Panc1 (cell line): ENCODE data around the gene RASSF6.

Experiments used
- POLR2AphosphoS5 ChIP-seq: IDR thresholded peaks from 2 replicates; pipeline ENCODE4 v1.6.1; 2012; ENCODE audit warnings: mild to moderate bottlenecking, low read depth, low read length, moderate library complexity
- SIN3A ChIP-seq: IDR thresholded peaks from 2 replicates; pipeline ENCODE4 v1.6.1; 2012; ENCODE audit warnings: low read depth, mild to moderate bottlenecking, low read length, moderate library complexity, borderline replicate concordance; ENCODE audit not compliant: insufficient read depth
- TCF7L2 ChIP-seq: IDR thresholded peaks from 2 replicates; pipeline ENCODE4 v1.6.1; 2011; ENCODE audit warnings: mild to moderate bottlenecking, low read depth, low read length, inconsistent platforms
- TF ChIP-seq, protein P1 (sequence below): fragments of 450-650 bp; IDR thresholded peaks from 2 replicates; pipeline ENCODE4 v1.5.1; 2017; ENCODE audit warnings: mild to moderate bottlenecking
- TF ChIP-seq, protein P2 (sequence below), 2 experiments: IDR thresholded peaks; 2 replicates each; pipeline ENCODE4 v1.6.1; 2011 to 2012; ENCODE audit warnings: low read depth in 2 of 2, control low read depth in 1 of 2, low read length in 1 of 2, mild to moderate bottlenecking in 1 of 2, moderate library complexity in 1 of 2; ENCODE audit not compliant: insufficient read depth in 1 of 2

DNA sequence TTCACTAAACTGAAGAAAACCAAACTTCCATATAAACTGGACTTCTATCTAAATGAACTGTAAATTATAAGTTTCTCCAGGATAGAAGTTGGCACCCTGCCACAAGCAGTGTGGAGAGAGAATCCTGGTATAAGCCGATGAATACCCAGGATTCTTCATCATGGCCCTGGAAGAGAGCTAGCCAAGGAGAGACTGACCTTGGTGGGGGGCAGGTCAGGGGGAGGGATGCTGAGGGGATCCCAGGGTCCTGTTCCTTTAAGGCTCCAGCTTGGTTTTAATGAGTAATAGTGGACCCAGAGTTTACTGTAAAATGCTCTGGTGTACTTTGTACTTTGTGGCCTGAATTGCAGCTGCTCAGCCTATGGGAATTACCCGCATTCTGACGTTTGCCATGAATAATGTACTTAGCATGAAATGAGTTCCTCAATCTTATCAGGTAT is 16.9 kb downstream of the RASSF6 start:
- TF ChIP-seq, protein P1, sequence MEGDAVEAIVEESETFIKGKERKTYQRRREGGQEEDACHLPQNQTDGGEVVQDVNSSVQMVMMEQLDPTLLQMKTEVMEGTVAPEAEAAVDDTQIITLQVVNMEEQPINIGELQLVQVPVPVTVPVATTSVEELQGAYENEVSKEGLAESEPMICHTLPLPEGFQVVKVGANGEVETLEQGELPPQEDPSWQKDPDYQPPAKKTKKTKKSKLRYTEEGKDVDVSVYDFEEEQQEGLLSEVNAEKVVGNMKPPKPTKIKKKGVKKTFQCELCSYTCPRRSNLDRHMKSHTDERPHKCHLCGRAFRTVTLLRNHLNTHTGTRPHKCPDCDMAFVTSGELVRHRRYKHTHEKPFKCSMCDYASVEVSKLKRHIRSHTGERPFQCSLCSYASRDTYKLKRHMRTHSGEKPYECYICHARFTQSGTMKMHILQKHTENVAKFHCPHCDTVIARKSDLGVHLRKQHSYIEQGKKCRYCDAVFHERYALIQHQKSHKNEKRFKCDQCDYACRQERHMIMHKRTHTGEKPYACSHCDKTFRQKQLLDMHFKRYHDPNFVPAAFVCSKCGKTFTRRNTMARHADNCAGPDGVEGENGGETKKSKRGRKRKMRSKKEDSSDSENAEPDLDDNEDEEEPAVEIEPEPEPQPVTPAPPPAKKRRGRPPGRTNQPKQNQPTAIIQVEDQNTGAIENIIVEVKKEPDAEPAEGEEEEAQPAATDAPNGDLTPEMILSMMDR = no peak
- no peak for TF ChIP-seq TCF7L2
- TF ChIP-seq SIN3A = no peak
- TF ChIP-seq POLR2AphosphoS5 = no peak
- TF ChIP-seq, protein P2, sequence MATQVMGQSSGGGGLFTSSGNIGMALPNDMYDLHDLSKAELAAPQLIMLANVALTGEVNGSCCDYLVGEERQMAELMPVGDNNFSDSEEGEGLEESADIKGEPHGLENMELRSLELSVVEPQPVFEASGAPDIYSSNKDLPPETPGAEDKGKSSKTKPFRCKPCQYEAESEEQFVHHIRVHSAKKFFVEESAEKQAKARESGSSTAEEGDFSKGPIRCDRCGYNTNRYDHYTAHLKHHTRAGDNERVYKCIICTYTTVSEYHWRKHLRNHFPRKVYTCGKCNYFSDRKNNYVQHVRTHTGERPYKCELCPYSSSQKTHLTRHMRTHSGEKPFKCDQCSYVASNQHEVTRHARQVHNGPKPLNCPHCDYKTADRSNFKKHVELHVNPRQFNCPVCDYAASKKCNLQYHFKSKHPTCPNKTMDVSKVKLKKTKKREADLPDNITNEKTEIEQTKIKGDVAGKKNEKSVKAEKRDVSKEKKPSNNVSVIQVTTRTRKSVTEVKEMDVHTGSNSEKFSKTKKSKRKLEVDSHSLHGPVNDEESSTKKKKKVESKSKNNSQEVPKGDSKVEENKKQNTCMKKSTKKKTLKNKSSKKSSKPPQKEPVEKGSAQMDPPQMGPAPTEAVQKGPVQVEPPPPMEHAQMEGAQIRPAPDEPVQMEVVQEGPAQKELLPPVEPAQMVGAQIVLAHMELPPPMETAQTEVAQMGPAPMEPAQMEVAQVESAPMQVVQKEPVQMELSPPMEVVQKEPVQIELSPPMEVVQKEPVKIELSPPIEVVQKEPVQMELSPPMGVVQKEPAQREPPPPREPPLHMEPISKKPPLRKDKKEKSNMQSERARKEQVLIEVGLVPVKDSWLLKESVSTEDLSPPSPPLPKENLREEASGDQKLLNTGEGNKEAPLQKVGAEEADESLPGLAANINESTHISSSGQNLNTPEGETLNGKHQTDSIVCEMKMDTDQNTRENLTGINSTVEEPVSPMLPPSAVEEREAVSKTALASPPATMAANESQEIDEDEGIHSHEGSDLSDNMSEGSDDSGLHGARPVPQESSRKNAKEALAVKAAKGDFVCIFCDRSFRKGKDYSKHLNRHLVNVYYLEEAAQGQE (IDR thresholded peaks at IDR 0.05; ENCODE audit: insufficient read depth in 1 of 2, low read depth in 2 of 2, low read length in 1 of 2) = no peak
